Stimulated activated CD4-positive, alpha-beta T cell treated with anti-CD3 and anti-CD28 coated beads, TNF-alpha, amount 100 ng/mL, for 4 hours (primary cell): Measurements from ENCODE around the gene SLC22A14.

Experiments
- DNase-seq, 3 experiments: peaks; one replicate each; pipeline ENCODE4 v3.0.0-alpha.2; 2020; ENCODE audit warnings: low read depth in 3 of 3

The SLC22A14 gene

DNA sequence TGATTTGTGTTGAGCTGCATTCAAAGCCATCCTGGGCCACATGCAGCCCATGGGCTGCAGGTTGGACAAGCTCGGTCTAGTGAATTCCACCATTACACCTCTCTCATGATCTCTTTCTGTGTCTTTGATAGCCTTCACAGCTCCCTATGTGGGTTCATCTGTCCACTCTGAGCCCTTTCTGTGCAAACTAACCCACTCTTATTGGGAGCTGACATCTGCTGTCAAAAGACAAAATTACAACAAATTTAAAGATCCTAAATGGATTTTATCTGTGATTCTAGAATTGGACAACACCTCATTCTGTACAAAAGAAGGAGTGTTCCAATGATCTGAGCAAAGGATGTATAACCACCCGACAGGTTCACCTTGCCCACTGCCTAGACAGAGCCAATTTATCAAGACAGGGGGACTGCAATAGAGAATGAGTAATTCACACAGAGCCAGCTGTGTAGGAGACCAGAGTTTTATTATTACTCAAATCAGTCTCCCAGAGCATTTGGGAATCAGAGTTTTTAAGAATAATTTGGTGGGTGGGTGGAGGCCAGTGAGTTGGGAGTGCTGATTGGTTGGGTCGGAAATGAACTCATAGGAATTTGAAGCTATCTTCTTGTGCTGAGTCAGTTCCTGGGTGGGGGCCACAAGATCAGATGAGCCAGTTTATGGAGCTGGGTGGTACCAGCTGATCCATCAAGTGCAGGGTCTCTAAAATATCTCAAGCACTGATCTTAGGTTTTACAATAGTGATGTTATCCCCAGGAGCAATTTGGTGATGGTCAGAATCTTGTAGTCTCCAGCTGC lies 61.9 kb downstream of the SLC22A14 start:
- no peak for DNase-seq

DNA sequence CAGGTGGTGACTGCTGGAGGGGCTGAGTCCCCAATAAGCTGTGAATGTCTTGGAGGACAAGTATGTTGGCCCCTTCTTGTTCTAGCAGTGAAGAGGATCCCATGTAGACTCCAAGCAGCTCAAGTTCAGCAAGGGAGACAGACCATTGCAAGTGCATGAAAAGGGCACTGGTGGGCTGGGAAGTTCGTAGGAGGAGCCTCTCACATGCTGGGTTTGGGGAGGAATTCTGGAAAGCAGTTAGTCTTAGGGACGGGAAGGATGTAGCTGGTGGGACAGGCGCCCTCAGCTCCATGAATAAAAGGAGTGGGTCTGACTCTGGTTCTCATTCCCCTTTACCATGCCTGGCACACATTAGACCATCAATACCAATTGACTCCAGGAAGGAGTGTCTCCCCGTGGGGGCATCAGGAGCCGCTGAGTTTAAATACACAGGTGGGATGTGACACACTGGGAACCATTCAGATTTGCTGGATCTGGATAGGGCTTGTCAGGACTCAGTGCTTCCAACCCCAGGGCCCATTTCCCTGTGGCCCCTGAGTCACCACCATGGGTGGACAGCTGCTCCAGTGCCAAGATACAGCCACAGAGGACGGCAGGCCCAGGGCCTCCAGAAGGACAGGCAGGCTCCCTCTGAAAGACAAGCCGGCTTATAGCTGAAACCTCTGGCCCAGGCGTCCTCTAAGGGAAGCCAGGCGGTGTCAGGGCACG lies 63.9 kb downstream of the SLC22A14 start:
- no peak for DNase-seq

DNA sequence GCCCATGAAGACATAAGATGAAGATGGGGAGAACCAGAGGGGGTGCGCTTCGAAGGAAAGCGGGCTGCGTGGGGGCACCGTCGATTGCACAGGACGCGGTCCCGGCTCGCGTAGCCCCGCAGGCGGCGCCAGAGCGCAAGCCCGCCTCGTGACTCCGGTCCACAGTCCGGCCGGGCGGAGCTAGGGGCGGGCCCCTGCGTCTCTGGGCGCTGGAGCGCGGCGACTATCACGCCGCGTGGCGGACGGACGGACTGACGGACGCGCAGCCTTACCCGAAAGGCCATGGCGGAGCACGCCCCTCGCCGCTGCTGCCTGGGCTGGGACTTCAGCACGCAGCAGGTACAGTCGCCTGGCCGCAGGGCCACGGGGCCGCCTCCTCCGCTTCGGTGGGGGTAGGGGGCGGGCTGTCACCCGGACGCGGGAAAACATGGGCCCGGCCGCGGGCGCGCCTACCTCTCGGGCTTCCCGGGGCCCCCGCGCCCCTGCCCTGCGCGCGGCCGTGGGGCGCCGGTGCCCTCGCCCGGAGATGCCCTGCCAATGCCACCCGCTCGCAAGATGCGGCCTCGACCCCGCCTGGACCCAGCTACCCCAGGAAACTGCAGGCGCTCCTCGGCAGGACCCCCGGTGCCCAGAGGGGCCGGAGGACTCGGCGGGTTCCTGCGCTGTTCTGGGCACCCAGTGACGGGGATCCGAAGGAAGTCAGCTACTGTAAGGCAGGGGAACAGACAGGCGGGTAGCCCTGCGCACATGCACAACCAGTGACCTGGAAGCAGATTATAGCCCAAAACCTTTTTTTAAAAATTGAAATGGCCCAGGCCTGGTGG lies 64.7 kb downstream of the SLC22A14 start, which contains the start of gene XYLB:
Gene XYLB, plus strand, starts transcription at position 199 of the 824 bp plus-strand sequence. Its CDS starts 84 bp downstream, at position 283.
- DNase-seq = peak; percentile 39 to 65 (median 58)

DNA sequence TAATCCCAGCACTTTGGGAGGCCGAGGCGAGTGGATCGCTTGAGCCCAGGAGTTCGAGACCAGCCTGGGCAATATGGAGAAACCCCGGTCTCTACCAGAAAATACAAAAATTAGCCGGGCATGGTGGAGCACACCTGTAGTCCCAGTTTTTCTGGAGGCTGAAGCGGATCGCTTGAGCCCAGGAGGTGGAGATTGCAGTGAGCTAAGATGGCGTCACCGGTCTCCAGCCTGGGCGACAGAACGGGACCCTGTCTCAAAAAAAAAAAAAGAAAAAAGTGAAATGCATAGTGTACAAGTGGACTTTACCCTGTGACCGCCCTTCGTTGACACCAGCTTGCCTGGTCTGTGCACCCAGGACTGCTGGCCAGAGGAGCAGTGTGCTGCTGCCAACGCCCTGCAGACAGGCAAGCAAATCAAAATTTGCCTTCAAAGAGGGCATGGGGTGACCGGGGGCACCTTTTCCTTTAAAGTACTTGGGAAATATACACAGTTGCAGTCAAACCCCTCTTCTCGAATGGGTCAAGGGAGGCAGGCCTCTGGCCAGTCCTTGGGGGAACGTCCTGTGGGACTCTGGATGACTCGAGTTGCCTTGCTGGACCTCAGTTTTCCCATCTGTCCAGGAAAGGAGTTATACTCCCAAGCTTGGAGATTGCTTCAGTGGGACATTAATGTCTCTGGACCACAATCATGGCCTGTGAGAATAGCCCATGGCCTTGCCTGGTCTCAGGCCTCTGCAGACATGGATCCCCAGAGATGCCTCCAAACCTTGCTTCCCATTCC lies 65.5 kb downstream of the SLC22A14 start:
- no peak for DNase-seq

DNA sequence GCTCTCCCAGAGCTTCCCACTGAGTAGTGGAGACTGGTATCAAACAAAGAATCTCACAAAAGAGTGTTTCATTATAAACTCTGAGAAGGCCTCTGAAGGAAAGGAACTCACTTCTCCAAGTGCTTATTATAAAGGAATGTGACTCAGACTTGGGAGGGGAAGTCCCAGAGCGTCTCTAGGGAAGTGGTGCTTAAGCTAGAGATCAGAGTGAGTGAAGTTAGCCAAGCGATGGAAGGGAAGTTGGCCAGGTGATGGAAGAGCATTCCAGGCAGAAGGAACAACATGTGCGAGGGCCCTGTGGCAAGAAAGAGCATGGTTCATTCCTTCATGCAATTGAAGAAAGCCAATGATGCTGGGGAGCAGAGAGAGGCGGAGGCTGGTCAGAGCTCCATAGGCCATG lies 66.8 kb downstream of the SLC22A14 start:
- no peak for DNase-seq

DNA sequence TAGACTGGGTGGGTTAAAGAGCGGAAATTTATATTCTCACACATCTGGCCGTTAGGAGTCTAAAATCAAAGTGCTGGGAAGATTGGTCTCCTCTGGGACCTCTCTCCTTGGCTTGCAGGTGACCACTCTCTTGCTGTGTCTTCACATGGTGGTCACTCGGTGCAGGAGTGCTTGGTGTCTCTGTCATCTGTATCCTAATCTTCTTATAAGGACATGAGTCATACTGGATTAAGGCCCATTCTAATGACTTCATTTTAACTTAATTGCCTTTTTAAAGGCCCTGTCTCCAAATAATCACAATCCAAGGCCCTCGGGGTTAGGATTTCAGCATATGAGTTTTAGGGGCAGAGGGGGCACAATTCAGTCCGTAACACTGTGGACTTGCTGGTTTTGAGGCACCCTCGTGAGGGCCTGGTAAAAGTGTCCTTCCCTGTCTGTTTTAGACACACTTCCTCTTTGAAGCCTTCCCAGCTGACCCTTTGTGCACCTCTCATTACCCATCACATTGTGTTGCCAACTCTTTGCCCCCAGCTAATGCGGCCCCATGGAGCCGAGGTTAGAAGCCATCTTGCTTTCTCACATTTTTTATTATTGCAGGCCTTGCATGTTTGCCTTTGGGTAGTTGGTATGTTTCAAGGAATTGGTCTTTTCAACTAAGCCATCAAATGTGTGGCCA lies 67.7 kb downstream of the SLC22A14 start:
- DNase-seq = no peak

DNA sequence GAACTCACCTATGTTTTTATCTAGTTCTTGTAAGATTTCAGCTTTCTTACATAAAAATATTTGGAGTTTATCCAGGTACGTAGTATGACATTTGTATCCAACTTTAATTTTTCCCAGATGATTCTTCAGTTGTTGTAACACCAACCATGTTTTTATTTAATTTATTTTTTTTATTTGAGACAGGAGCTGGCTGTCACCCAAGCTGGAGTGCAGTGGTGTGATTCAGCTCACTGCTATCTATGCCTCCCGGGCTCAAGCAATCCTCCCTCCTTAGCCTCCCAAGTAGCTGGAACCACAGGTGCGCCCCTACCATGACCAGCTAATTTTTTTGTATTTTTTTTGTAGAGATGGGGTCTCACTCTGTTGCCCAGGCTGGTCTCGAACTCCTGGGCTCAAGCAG lies 71.1 kb downstream of the SLC22A14 start:
- DNase-seq = no peak

DNA sequence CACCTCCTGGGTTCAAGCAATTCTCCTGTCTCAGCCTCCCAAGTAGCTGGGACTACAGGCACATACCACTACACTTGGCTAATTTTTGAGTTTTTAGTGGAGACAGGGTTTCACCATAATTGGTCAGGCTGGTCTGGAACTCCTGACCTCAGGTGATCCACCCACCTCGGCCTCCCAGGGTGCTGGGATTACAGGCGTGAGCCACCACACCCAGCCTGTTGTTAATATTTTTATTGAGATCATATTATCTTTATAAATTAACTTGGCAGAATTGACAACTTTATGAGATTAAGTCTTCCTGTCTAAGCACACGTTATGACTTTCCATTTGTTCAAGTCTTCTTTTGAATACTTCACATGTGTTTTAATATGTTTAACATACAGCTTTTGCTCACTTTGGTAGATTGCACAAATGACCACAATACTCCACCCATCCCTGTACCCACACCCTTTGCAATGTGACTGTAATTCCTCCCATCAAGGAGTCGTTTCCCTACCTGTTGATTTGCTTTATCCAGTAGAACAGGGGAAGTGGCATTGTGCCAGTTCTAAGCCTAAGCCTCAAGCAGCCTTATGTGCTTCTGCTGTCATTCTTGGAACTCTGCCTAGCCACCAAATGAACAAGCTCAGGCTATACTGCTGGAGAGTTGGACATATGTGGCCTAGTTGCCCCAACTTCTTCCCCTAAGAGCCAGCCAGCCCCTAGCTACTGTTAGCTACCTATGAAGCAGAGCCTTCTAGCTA lies 72.7 kb downstream of the SLC22A14 start:
- no peak for DNase-seq

DNA sequence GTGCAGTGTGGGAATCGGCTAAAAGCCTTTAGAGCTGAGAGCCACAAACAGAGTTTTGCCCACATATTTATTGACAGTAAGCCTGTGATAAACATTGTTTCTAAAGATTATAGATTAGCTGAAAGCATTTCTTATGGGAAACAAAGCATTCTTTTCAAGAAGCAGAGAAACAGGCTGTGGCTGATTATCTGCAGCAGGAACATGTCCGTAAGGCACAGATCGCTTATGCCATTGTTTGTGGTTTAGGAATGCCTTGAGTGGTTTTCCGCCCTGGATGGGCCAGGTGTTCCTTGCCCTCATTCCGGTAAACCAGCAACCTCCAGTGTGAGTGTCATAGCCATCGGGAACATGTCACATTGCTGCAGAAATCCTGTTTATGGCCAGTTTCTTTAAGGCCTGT lies 76.9 kb downstream of the SLC22A14 start:
- DNase-seq = no peak

DNA sequence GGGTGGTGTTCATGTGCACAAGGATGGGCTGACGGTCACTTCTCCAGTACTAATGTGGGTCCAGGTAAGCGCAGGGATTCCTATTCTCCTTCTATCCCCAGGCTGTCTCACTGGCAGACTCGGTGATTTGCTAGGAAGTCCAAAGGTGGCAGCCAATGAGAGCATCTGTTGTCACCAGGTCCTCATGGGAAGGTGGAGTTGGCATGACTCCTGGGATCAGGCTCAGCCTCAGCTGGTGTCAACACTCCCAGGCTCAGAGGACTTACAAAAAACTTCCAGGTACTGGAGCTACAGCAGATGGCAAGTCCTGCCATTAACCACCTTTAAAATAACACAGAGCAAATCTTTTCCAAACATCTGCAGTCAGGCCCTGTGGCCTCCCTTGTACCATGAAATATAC lies 78.3 kb downstream of the SLC22A14 start:
- no peak for DNase-seq

DNA sequence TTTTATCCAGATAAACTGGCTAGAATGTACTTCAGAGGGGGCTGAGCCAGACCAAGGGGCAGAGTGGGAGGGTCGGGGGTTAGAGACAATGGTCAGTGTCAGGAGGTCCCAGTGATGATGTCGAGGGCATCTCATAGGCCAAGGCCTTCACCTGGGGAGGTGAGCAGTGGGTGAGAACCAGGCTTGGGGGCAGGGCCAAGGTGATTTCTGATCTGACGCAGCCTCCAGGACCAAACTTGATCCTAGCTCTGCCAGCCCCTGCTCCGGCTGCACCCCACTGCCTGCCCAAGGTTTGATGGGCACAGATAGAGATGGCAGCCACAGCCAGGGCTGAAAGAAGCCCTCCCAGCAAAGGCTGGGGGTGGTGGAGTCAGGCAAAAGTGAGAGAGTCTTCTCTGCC lies 79.4 kb downstream of the SLC22A14 start:
- no peak for DNase-seq

DNA sequence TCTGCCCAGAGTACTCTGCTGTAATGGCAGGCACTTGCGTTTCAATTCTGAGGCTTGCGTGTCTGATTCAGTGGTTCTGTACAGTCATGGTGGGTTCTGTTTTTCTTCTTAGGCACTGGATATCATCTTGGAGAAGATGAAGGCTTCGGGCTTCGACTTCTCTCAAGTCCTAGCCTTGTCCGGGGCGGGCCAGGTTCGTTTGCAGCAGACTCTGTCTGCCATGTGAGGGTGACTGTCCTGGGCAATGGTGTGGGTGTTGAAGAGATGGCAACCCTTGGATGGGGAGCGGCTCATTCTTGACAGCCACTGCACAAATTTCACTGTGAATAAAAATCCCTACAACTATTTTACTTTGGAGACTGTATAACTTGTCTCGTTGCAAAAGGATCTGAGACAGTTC lies 80.7 kb downstream of the SLC22A14 start:
- DNase-seq = no peak

DNA sequence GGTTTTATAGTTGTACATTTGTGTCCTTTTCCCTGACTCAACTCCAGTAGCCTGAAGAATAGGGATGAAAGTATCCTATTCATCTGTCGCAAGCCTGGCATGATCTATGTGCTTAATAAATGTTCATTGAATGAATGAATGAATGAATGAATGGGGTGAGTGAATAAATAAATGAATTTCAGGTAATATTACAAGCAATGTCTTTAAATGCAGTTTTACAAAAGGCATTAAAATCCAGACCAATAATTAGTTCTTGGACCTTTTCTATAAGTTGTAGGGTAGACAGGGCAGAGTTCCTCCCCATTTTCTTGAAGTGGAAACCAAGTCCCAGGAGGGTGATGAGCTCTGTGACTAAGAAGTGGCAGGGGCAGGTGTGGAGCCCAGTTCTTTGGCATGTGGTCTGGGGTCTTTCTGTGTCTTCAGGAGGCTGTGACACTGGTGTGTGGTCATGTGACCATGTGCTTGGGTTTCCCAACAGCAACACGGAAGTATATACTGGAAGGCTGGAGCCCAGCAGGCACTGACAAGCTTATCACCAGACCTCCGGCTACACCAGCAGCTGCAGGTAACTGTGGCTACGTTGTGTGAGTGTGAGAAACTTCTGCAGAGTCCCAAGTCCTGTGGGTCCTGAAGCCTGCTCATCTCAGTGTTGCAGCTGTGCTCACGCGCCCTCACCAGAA lies 82.8 kb downstream of the SLC22A14 start:
- DNase-seq = no peak

DNA sequence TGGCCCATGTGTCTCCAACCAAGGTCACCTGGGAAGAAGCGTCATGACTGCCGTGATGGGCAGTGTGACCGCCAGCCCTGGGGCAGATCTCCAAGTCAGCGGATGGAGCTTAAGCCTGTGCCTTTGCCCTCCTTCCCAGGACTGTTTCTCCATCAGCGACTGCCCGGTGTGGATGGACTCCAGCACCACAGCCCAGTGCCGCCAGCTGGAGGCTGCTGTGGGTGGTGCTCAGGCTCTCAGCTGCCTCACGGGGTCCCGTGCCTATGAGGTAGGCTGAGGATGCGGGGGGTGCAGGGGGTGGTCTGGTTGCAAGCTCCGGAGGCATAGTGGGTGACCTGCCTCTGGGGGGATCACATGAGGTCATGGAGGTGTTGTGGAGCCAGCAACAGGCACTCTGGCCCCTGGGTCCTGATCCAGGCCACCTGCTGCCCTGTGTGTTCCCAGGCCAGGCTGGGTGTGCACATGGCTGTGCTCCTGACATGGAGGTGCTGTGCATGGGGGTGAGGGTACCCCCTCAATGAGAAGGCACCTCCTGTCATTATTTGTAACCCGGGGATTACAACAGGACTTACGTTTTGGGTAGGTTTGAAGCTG lies 83.5 kb downstream of the SLC22A14 start:
- no peak for DNase-seq

DNA sequence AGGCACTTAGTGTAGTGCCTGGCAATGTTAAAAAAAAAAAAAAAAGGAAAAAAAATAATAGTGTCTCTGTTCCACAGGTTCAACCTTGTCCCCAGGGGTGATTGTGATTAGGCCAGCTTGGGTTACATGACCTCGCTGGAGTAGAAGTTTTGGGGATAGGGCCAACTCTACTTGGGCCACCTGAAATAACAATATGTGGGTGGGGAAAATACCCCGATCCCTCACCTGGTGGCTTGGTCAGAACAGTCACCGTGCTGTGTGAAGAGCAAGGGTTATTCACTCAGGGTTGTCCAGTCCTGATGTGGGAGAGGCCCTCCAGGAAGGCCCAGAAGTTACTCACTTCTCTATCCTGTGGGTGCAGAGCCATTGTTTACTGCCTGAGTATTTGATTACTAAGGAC lies 84.0 kb downstream of the SLC22A14 start:
- DNase-seq = no peak

DNA sequence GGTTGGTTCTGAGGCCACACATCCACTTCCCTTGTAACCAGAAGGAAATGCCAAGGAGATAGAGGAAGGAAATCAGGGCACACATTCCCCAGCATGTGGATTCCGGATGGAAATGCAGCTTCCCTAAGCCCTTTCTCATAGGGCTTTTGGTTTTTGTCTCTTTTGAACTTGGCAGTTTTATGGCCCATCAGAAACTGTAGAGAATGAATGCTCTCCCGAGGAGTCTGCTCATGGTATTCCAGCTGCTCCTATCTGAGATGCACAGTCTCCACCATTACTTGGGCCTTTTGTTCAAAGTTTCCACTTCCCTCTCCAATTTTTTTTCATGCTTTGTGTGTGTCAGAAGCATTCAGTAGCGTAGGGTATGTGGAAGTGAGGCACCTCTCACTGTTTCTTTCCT lies 85.7 kb downstream of the SLC22A14 start:
- DNase-seq = no peak
